Stomach smooth muscle (tissue), 2 donors: Measurements from ENCODE around the gene EXOC2.

Experiments used
- H3K27ac ChIP-seq: one replicate; pipeline ENCODE4 v1.7.0; 2013; ENCODE audit warnings: mild to moderate bottlenecking, low read length, inconsistent platforms
- H3K27me3 ChIP-seq, 2 donors: one replicate each; pipeline ENCODE4 v1.7.0; 2013; ENCODE audit warnings: low read length in 2 of 2; ENCODE audit not compliant: insufficient read depth in 2 of 2, control insufficient read depth in 1 of 2
- H3K36me3 ChIP-seq, 2 donors: one replicate each; pipeline ENCODE4 v1.7.0; 2013; ENCODE audit warnings: low read length in 2 of 2; ENCODE audit not compliant: control insufficient read depth in 2 of 2, insufficient read depth in 2 of 2
- H3K4me1 ChIP-seq: one replicate; pipeline ENCODE4 v1.7.0; 2013; ENCODE audit warnings: low read length; ENCODE audit not compliant: control insufficient read depth, insufficient read depth
- H3K4me3 ChIP-seq, 2 donors: one replicate each; pipeline ENCODE4 v1.7.0; 2013; ENCODE audit warnings: low read length in 2 of 2
- H3K9ac ChIP-seq, 2 donors: one replicate each; pipeline ENCODE4 v1.7.0; 2013; ENCODE audit warnings: low read length in 2 of 2, mild to moderate bottlenecking in 1 of 2
- H3K9me3 ChIP-seq, 2 donors: one replicate each; pipeline ENCODE4 v1.7.0; 2013; ENCODE audit warnings: low read length in 2 of 2; ENCODE audit not compliant: control insufficient read depth in 2 of 2
- donor health status: healthy.
- donor health status: Pancreatic carcinoma.

The EXOC2 gene

GRCh38 chr6:508614-509013 is 184.3 kb downstream of the EXOC2 start:
- H3K27me3 ChIP-seq: no peaks in the 10 kb centered on the region
- peaks cover 3 to 23% of the 10 kb centered on the region in 2 donors for H3K36me3 ChIP-seq
- H3K27ac ChIP-seq: no peak overlapping the region
- H3K9ac ChIP-seq: no peak overlapping the region
- no peak overlapping the region for H3K4me3 ChIP-seq
- no peaks in the 10 kb centered on the region for H3K4me1 ChIP-seq
- H3K9me3 ChIP-seq: no peaks in the 10 kb centered on the region

GRCh38 chr6:508006-508405 is 184.9 kb downstream of the EXOC2 start:
- H3K9me3 ChIP-seq: no peaks in the 10 kb centered on the region
- no peak overlapping the region for H3K9ac ChIP-seq
- H3K4me3 ChIP-seq: no peak overlapping the region
- H3K4me1 ChIP-seq: no peaks in the 10 kb centered on the region
- peaks cover 3 to 23% of the 10 kb centered on the region in 2 donors for H3K36me3 ChIP-seq
- H3K27me3 ChIP-seq: no peaks in the 10 kb centered on the region
- no peak overlapping the region for H3K27ac ChIP-seq

GRCh38 chr6:506920-507622 is 185.9 kb downstream of the EXOC2 start:
- no peak overlapping the region for H3K4me3 ChIP-seq
- H3K36me3 ChIP-seq: peaks cover 3 to 18% of the 10 kb centered on the region in 2 donors
- H3K9ac ChIP-seq: no peak overlapping the region
- H3K4me1 ChIP-seq: no peaks in the 10 kb centered on the region
- H3K27ac ChIP-seq: no peak overlapping the region
- H3K27me3 ChIP-seq: no peaks in the 10 kb centered on the region
- no peaks in the 10 kb centered on the region for H3K9me3 ChIP-seq

GRCh38 chr6:506508-506907 is 186.4 kb downstream of the EXOC2 start:
- Histone ChIP-seq H3K9ac (no peak overlapping the region), H3K9me3 (no peaks in the 10 kb centered on the region), H3K4me3 (no peak overlapping the region), H3K27me3 (no peaks in the 10 kb centered on the region), H3K4me1 (no peaks in the 10 kb centered on the region), H3K36me3 (peaks cover 3 to 14% of the 10 kb centered on the region in 2 donors), H3K27ac (no peak overlapping the region)

- Histone ChIP-seq H3K9me3 (no peaks in the 10 kb centered on the region), H3K9ac (no peak overlapping the region), H3K27me3 (no peaks in the 10 kb centered on the region)
Measured at GRCh38 chr6:505374-505773, 187.6 kb downstream of the EXOC2 start.

GRCh38 chr6:504446-504980 is 188.4 kb downstream of the EXOC2 start:
- H3K36me3 ChIP-seq: peaks cover 3 to 14% of the 10 kb centered on the region in 2 donors
- no peak overlapping the region for H3K9ac ChIP-seq
- no peaks in the 10 kb centered on the region for H3K9me3 ChIP-seq
- H3K27ac ChIP-seq: no peak overlapping the region
- H3K4me3 ChIP-seq: no peak overlapping the region
- no peaks in the 10 kb centered on the region for H3K27me3 ChIP-seq
- H3K4me1 ChIP-seq: no peaks in the 10 kb centered on the region

More at GRCh38 chr6:505374-505773, 187.6 kb downstream of the EXOC2 start:
- no peaks in the 10 kb centered on the region for H3K4me1 ChIP-seq
- no peak overlapping the region for H3K4me3 ChIP-seq
- H3K36me3 ChIP-seq: peaks cover 3 to 14% of the 10 kb centered on the region in 2 donors
- no peak overlapping the region for H3K27ac ChIP-seq

GRCh38 chr6:503610-504362 is 189.2 kb downstream of the EXOC2 start:
- no peak overlapping the region for H3K27ac ChIP-seq
- H3K4me3 ChIP-seq: no peak overlapping the region
- H3K9ac ChIP-seq: no peak overlapping the region
- no peaks in the 10 kb centered on the region for H3K27me3 ChIP-seq
- H3K4me1 ChIP-seq: no peaks in the 10 kb centered on the region
- no peaks in the 10 kb centered on the region for H3K9me3 ChIP-seq
- H3K36me3 ChIP-seq: peaks cover 6 to 18% of the 10 kb centered on the region in 2 donors

- Histone ChIP-seq H3K4me1 (no peaks in the 10 kb centered on the region), H3K36me3 (peaks cover 8 to 22% of the 10 kb centered on the region in 2 donors), H3K9ac (no peak overlapping the region), H3K27ac (no peak overlapping the region), H3K27me3 (no peaks in the 10 kb centered on the region), H3K9me3 (no peaks in the 10 kb centered on the region), H3K4me3 (no peak overlapping the region)
Measured at GRCh38 chr6:502761-503160, 190.2 kb downstream of the EXOC2 start.

GRCh38 chr6:501891-502601 is 190.9 kb downstream of the EXOC2 start:
- no peak overlapping the region for H3K9ac ChIP-seq
- no peak overlapping the region for H3K4me3 ChIP-seq
- H3K36me3 ChIP-seq: peaks cover 9 to 25% of the 10 kb centered on the region in 2 donors
- no peaks in the 10 kb centered on the region for H3K27me3 ChIP-seq
- H3K9me3 ChIP-seq: no peaks in the 10 kb centered on the region
- H3K27ac ChIP-seq: no peak overlapping the region
- no peaks in the 10 kb centered on the region for H3K4me1 ChIP-seq

GRCh38 chr6:499617-500016 is 193.3 kb downstream of the EXOC2 start:
- H3K9ac ChIP-seq: no peak overlapping the region
- no peaks in the 10 kb centered on the region for H3K9me3 ChIP-seq
- H3K27ac ChIP-seq: no peak overlapping the region
- no peaks in the 10 kb centered on the region for H3K27me3 ChIP-seq
- no peak overlapping the region for H3K4me3 ChIP-seq
- H3K4me1 ChIP-seq: no peaks in the 10 kb centered on the region
- peaks cover 18 to 26% of the 10 kb centered on the region in 2 donors for H3K36me3 ChIP-seq
